WTC11 (cell line): ENCODE results near the gene SCNN1A. TPM values are rescaled to one million over a fixed set of nuclear protein-coding genes. Genes with fewer than 3 reads are reported as not detected.

Experiments used
- ATAC-seq: fragments of 200-7000 bp; cut with Tn5 transposase; 2 replicates; pipeline ENCODE4 v1.10.0; 2021; ENCODE audit warnings: mild to moderate bottlenecking, moderate library complexity
- Bru-seq: library from RNA; stranded (reverse); fragments of 400-500 nt; gene quantifications from one replicate; lab custom pipeline; 2021; lab: Mats Ljungman, UMichigan
- CTCF ChIA-PET: fragments of 300-600 bp; sonication (Branson Sonifier 250); formaldehyde crosslinking; loops from one replicate; lab custom pipeline; 2021; ENCODE audit warnings: antibody characterized with exemption; lab: Charles Lee
- POLR2A ChIA-PET: fragments of 350-600 bp; sonication (Branson Sonifier 250); formaldehyde crosslinking; loops from one replicate; lab custom pipeline; 2021; ENCODE audit warnings: antibody characterized with exemption; lab: Charles Lee
- DNase-seq: peaks from one replicate; pipeline ENCODE4 v3.0.0; 2021; ENCODE audit warnings: low spot score
- H3K27ac Mint-ChIP-seq: 2 replicates; pipeline ENCODE4 v1.8.0; 2021; ENCODE audit warnings: mixed read lengths
- H3K27me3 Mint-ChIP-seq: 2 replicates; pipeline ENCODE4 v1.8.0; 2021; ENCODE audit warnings: low read depth, mild to moderate bottlenecking, moderate library complexity, mixed read lengths
- H3K36me3 Mint-ChIP-seq: 2 replicates; pipeline ENCODE4 v1.8.0; 2021; ENCODE audit warnings: mixed read lengths
- H3K4me1 Mint-ChIP-seq: 2 replicates; pipeline ENCODE4 v1.8.0; 2022; ENCODE audit warnings: mixed read lengths
- H3K4me3 Mint-ChIP-seq: 2 replicates; pipeline ENCODE4 v1.8.0; 2021; ENCODE audit warnings: mild to moderate bottlenecking, moderate library complexity, mixed read lengths
- H3K9me3 Mint-ChIP-seq: 2 replicates; pipeline ENCODE4 v1.8.0; 2021; ENCODE audit warnings: mixed read lengths
- ESRRA ChIP-seq: sonication (generic); formaldehyde crosslinking; IDR thresholded peaks from 2 replicates; pipeline ENCODE4 v1.8.1; 2022; ENCODE audit warnings: mild to moderate bottlenecking, missing genetic modification reagents, borderline replicate concordance
- ETV6 ChIP-seq: sonication (generic); formaldehyde crosslinking; IDR thresholded peaks from 2 replicates; pipeline ENCODE4 v1.8.1; 2022; ENCODE audit warnings: mild to moderate bottlenecking, missing genetic modification reagents
- FOXK1 ChIP-seq: sonication (generic); formaldehyde crosslinking; IDR thresholded peaks from 2 replicates; pipeline ENCODE4 v1.8.0; 2022; ENCODE audit warnings: mild to moderate bottlenecking, moderate library complexity, missing genetic modification reagents
- FOXP1 ChIP-seq: sonication (generic); formaldehyde crosslinking; IDR thresholded peaks from 2 replicates; pipeline ENCODE4 v1.8.0; 2022; ENCODE audit warnings: missing genetic modification reagents, mild to moderate bottlenecking, moderate library complexity, borderline replicate concordance
- GTF2I ChIP-seq: fragments of 250-450 bp; sonication (Bioruptor Pico); conservative IDR thresholded peaks from 2 replicates; pipeline ENCODE4 v1.4.0; 2021; ENCODE audit warnings: mild to moderate bottlenecking
- MXD4 ChIP-seq: fragments of 250-450 bp; sonication (Bioruptor Pico); IDR thresholded peaks from 2 replicates; pipeline ENCODE4 v1.8.0; 2021; ENCODE audit warnings: mild to moderate bottlenecking, moderate library complexity, borderline replicate concordance
- NR1H2 ChIP-seq: sonication (generic); formaldehyde crosslinking; IDR thresholded peaks from 2 replicates; pipeline ENCODE4 v1.9.0; 2021; ENCODE audit warnings: mild to moderate bottlenecking, moderate library complexity, missing genetic modification reagents
- OVOL2 ChIP-seq: fragments of 250-450 bp; sonication (Bioruptor Pico); IDR thresholded peaks from 2 replicates; pipeline ENCODE4 v1.9.0; 2021; ENCODE audit warnings: mild to moderate bottlenecking, borderline replicate concordance
- SP1 ChIP-seq: sonication (generic); formaldehyde crosslinking; conservative IDR thresholded peaks from 2 replicates; pipeline ENCODE4 v1.8.1; 2022; ENCODE audit warnings: missing genetic modification reagents
- TEAD1 ChIP-seq: sonication (generic); formaldehyde crosslinking; IDR thresholded peaks from 2 replicates; pipeline ENCODE4 v1.8.0; 2022; ENCODE audit warnings: mild to moderate bottlenecking, missing genetic modification reagents
- ZNF121 ChIP-seq: sonication (generic); formaldehyde crosslinking; IDR thresholded peaks from 2 replicates; pipeline ENCODE4 v1.8.0; 2023; ENCODE audit warnings: missing genetic modification reagents
- ZNF416 ChIP-seq: fragments of 250-450 bp; sonication (Bioruptor Pico); IDR thresholded peaks from 2 replicates; pipeline ENCODE4 v1.9.0; 2021; ENCODE audit warnings: mild to moderate bottlenecking, inconsistent platforms
- long read RNA-seq, 3 experiments: library from RNA in 1 of 3; library from capped mRNA in 1 of 3; library from polyadenylated mRNA in 1 of 3; unstranded in 2 of 3; stranded (forward) in 1 of 3; transcript quantifications; one replicate each; pipeline ENCODE4 v2.0.0, GENCODE V29; 2021
- total RNA-seq: library from RNA; stranded (reverse); gene quantifications from 3 replicates; pipeline ENCODE4 v1.2.3, GENCODE V29; 2021
- TF ChIP-seq, protein P1 (sequence below): sonication (generic); formaldehyde crosslinking; IDR thresholded peaks from 2 replicates; pipeline ENCODE4 v1.8.0; 2022; ENCODE audit warnings: mild to moderate bottlenecking, missing genetic modification reagents
- TF ChIP-seq, protein P2 (sequence below): sonication (generic); formaldehyde crosslinking; IDR thresholded peaks from 2 replicates; pipeline ENCODE4 v1.8.0; 2023; ENCODE audit warnings: mild to moderate bottlenecking, missing genetic modification reagents
- TF ChIP-seq, protein P3 (sequence below): sonication (generic); formaldehyde crosslinking; IDR thresholded peaks from 2 replicates; pipeline ENCODE4 v1.8.0; 2023; ENCODE audit warnings: missing genetic modification reagents, mild to moderate bottlenecking, borderline replicate concordance
- TF ChIP-seq, protein P4 (sequence below): sonication (generic); formaldehyde crosslinking; IDR thresholded peaks from 2 replicates; pipeline ENCODE4 v1.8.1; 2023; ENCODE audit warnings: mild to moderate bottlenecking, missing genetic modification reagents, moderate library complexity
- TF ChIP-seq, protein P5 (sequence below): sonication (generic); formaldehyde crosslinking; IDR thresholded peaks from 2 replicates; pipeline ENCODE4 v1.8.1; 2023; ENCODE audit warnings: mild to moderate bottlenecking, moderate library complexity, missing genetic modification reagents
- TF ChIP-seq, protein P6 (sequence below): sonication (generic); formaldehyde crosslinking; IDR thresholded peaks from 2 replicates; pipeline ENCODE4 v1.8.0; 2022; ENCODE audit warnings: mild to moderate bottlenecking, missing genetic modification reagents

Gene SCNN1A
- total RNA-seq (97.6 to 108 TPM (median 100 TPM) in 3 replicates), Bru-seq, nascent RNA (percentile 79 among the genes with signal in this experiment)
- long read RNA-seq, experiment 1, transcript SCNN1A-203 (12 exons, 3,481 nt) = major isoform, 98 of 277 reads
- long read RNA-seq, experiment 1, transcript SCNN1A-201 (13 exons, 3,135 nt) = minor isoform, 55 of 277 reads
- long read RNA-seq, experiment 1, partial matches to known transcripts = 47 of 277 reads
- long read RNA-seq, experiment 1, other reads (novel, unspliced or antisense) = 70 of 277 reads
- long read RNA-seq, experiment 2, transcript SCNN1A-201 (13 exons, 3,135 nt) = minor isoform, 5 of 91 reads
- long read RNA-seq, experiment 2, transcript SCNN1A-203 (12 exons, 3,481 nt) = major isoform, 23 of 91 reads
- long read RNA-seq, experiment 2, partial matches to known transcripts = 36 of 91 reads
- long read RNA-seq, experiment 2, other reads (novel, unspliced or antisense) = 23 of 91 reads
- long read RNA-seq, experiment 3, partial matches to known transcripts = 3 of 4 reads
- long read RNA-seq, experiment 3, other reads (novel, unspliced or antisense) = 1 of 4 reads

DNA sequence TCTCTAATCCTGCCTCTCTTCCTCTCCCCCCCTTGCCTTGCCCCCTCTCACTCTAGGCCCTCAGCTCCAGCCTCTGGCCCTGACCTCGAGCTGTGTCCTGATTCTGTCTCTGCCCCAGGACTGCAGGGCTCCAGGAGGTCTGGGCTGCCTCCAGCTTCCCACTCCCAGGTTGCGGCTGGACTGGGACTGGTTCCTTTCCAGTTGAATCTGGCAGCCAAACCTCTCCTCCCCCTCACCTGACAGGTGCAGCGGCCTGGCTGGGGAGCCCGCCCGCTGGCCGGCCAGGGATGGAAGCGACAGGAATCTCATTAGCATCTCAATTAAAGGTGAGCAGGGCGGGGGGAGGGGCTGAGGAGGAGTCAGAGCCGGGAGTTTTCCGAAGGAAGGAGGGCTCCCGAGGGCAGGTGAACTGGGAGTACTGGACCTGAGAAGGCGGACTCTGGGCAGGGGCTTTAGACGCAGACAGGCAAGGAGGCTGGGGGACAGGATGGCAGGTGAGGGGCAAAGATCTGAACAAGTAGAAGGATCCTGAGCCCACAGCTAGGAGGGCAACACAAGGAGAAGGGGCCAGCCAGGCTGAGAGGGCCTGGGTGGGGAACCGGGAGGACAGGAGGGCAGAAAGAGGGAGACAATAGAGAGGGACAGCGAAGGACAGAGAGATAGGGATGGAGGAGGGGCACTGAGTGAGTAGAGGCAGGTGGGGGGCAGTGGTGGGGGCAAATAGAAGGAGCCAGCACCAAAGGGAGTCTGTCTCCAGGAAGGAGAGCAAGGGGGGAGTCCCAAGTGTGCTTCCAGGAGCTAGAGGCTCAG lies at the start of gene SCNN1A:
TSS of gene SCNN1A (minus strand) at position 295 of the 810 bp plus-strand sequence. CDS start 780 bp downstream, outside the sequence.
- peak; percentile 31 for ATAC-seq
- POLR2A ChIA-PET = interaction anchor here (0.6 to 5.1 kb wide), 18 partner anchors 9 to 1965 kb away, joined by 3 to 48 read pairs (median 6); partner anchors contain the start of genes GAPDH, LTBR, TAPBPL and TNFRSF1A
- CTCF ChIA-PET = interaction anchor here (0.6 to 8.0 kb wide), 10 partner anchors 12 to 162 kb away, joined by 3 to 68 read pairs (median 4); partner anchors contain the start of gene VAMP1
- Mint-ChIP-seq H3K4me1 (peaks cover 78% of the 10 kb centered on the region), H3K27ac (peak within 1 kb of the TSS; percentile 99), H3K4me3 (peak within 1 kb of the TSS; percentile 91), H3K27me3 (no peaks in the 10 kb centered on the region; the same call in 1 of the 2 replicates), H3K36me3 (no peaks in the 10 kb centered on the region), H3K9me3 (no peaks in the 10 kb centered on the region)
- peak; percentile 95 for DNase-seq
- no peak for TF ChIP-seq ESRRA (CRISPR knock-in tag)
- TF ChIP-seq, protein P1, sequence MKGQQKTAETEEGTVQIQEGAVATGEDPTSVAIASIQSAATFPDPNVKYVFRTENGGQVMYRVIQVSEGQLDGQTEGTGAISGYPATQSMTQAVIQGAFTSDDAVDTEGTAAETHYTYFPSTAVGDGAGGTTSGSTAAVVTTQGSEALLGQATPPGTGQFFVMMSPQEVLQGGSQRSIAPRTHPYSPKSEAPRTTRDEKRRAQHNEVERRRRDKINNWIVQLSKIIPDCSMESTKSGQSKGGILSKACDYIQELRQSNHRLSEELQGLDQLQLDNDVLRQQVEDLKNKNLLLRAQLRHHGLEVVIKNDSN = peak; percentile 43; the same call in 1 of the 2 replicates
- no peak for TF ChIP-seq MXD4
- TF ChIP-seq FOXP1 = peak; percentile 85
- TF ChIP-seq FOXK1 (CRISPR knock-in tag) = peak; percentile 80
- peak; percentile 90 for TF ChIP-seq TEAD1
- TF ChIP-seq, protein P2, sequence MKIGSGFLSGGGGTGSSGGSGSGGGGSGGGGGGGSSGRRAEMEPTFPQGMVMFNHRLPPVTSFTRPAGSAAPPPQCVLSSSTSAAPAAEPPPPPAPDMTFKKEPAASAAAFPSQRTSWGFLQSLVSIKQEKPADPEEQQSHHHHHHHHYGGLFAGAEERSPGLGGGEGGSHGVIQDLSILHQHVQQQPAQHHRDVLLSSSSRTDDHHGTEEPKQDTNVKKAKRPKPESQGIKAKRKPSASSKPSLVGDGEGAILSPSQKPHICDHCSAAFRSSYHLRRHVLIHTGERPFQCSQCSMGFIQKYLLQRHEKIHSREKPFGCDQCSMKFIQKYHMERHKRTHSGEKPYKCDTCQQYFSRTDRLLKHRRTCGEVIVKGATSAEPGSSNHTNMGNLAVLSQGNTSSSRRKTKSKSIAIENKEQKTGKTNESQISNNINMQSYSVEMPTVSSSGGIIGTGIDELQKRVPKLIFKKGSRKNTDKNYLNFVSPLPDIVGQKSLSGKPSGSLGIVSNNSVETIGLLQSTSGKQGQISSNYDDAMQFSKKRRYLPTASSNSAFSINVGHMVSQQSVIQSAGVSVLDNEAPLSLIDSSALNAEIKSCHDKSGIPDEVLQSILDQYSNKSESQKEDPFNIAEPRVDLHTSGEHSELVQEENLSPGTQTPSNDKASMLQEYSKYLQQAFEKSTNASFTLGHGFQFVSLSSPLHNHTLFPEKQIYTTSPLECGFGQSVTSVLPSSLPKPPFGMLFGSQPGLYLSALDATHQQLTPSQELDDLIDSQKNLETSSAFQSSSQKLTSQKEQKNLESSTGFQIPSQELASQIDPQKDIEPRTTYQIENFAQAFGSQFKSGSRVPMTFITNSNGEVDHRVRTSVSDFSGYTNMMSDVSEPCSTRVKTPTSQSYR (CRISPR knock-in tag) = peak; percentile 84
- TF ChIP-seq OVOL2 (CRISPR knock-in tag) = no peak
- TF ChIP-seq, protein P3, sequence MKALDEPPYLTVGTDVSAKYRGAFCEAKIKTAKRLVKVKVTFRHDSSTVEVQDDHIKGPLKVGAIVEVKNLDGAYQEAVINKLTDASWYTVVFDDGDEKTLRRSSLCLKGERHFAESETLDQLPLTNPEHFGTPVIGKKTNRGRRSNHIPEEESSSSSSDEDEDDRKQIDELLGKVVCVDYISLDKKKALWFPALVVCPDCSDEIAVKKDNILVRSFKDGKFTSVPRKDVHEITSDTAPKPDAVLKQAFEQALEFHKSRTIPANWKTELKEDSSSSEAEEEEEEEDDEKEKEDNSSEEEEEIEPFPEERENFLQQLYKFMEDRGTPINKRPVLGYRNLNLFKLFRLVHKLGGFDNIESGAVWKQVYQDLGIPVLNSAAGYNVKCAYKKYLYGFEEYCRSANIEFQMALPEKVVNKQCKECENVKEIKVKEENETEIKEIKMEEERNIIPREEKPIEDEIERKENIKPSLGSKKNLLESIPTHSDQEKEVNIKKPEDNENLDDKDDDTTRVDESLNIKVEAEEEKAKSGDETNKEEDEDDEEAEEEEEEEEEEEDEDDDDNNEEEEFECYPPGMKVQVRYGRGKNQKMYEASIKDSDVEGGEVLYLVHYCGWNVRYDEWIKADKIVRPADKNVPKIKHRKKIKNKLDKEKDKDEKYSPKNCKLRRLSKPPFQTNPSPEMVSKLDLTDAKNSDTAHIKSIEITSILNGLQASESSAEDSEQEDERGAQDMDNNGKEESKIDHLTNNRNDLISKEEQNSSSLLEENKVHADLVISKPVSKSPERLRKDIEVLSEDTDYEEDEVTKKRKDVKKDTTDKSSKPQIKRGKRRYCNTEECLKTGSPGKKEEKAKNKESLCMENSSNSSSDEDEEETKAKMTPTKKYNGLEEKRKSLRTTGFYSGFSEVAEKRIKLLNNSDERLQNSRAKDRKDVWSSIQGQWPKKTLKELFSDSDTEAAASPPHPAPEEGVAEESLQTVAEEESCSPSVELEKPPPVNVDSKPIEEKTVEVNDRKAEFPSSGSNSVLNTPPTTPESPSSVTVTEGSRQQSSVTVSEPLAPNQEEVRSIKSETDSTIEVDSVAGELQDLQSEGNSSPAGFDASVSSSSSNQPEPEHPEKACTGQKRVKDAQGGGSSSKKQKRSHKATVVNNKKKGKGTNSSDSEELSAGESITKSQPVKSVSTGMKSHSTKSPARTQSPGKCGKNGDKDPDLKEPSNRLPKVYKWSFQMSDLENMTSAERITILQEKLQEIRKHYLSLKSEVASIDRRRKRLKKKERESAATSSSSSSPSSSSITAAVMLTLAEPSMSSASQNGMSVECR (CRISPR knock-in tag) = peak; percentile 37; the same call in 1 of the 2 replicates
- TF ChIP-seq NR1H2 (CRISPR knock-in tag) = no peak
- TF ChIP-seq, protein P4, sequence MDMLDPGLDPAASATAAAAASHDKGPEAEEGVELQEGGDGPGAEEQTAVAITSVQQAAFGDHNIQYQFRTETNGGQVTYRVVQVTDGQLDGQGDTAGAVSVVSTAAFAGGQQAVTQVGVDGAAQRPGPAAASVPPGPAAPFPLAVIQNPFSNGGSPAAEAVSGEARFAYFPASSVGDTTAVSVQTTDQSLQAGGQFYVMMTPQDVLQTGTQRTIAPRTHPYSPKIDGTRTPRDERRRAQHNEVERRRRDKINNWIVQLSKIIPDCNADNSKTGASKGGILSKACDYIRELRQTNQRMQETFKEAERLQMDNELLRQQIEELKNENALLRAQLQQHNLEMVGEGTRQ (CRISPR knock-in tag) = peak; percentile 28; the same call in 1 of the 2 replicates
- no peak for TF ChIP-seq ZNF416 (CRISPR knock-in tag)
- TF ChIP-seq ETV6 (CRISPR knock-in tag) = peak; percentile 94
- TF ChIP-seq SP1 = peak; percentile 74; the same call in 1 of the 2 replicates
- TF ChIP-seq, protein P5, sequence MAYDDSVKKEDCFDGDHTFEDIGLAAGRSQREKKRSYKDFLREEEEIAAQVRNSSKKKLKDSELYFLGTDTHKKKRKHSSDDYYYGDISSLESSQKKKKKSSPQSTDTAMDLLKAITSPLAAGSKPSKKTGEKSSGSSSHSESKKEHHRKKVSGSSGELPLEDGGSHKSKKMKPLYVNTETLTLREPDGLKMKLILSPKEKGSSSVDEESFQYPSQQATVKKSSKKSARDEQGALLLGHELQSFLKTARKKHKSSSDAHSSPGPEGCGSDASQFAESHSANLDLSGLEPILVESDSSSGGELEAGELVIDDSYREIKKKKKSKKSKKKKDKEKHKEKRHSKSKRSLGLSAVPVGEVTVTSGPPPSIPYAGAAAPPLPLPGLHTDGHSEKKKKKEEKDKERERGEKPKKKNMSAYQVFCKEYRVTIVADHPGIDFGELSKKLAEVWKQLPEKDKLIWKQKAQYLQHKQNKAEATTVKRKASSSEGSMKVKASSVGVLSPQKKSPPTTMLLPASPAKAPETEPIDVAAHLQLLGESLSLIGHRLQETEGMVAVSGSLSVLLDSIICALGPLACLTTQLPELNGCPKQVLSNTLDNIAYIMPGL (CRISPR knock-in tag) = no peak
- TF ChIP-seq ZNF121 (CRISPR knock-in tag) = 0 out of 2 replicates have a peak, but pooled peaks have one; percentile 4
- no peak for TF ChIP-seq GTF2I (CRISPR knock-in tag)
- TF ChIP-seq, protein P6, sequence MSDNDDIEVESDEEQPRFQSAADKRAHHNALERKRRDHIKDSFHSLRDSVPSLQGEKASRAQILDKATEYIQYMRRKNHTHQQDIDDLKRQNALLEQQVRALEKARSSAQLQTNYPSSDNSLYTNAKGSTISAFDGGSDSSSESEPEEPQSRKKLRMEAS (CRISPR knock-in tag) = peak; percentile 59; the same call in 1 of the 2 replicates
